HEK293T (cell line): ENCODE data around the gene PXMP2.

Experiments
- ARNT ChIP-seq: fragments of 450-650 bp; IDR thresholded peaks from 2 replicates; pipeline ENCODE4 v1.6.1; 2017; ENCODE audit warnings: mild to moderate bottlenecking
- BHLHE40 ChIP-seq: fragments of 450-650 bp; IDR thresholded peaks from 2 replicates; pipeline ENCODE4 v1.6.1; 2016; ENCODE audit warnings: mild to moderate bottlenecking, moderate library complexity, borderline replicate concordance
- TARDBP ChIP-seq: fragments of 450-650 bp; IDR thresholded peaks from 2 replicates; pipeline ENCODE4 v1.6.1; 2016
- TF ChIP-seq, protein P1 (sequence below): fragments of 450-650 bp; IDR thresholded peaks from 2 replicates; pipeline ENCODE4 v1.6.1; 2016

DNA sequence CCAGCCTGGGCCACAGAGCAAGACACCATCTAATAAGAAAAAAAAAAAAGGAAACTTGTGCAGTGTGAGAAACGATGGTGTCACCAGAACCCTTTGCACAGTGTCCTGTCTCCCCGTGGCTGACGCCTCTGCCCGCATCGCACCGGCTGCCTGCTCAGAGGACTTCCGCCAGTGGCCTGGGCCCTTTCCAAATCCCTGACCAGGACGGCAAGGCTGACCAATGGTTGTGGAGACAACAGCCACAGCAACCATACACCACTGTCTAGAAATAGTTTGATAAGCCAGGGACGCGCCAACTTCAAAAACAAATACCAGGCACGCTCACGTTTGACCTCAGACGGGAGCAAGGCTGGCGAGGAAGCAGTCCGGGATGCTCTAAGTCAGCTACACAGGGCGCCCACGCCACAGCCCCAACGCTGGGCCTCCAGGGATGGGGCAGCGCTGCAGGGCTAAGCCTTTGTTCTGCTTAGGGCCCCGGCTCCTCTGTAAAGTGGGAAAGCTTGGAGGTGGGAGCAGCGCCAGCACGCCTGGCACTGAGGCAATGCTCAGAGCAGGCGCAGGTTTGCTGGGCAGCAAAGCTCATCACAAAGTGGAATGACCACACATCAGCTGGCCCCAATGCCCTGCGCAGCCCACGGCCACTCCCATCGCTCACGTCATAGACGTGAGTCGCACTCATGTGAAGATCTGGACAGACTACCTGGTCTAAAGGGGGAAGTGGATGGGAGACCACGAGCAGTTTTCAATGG lies 35.8 kb downstream of the PXMP2 start:
- TF ChIP-seq, protein P1, sequence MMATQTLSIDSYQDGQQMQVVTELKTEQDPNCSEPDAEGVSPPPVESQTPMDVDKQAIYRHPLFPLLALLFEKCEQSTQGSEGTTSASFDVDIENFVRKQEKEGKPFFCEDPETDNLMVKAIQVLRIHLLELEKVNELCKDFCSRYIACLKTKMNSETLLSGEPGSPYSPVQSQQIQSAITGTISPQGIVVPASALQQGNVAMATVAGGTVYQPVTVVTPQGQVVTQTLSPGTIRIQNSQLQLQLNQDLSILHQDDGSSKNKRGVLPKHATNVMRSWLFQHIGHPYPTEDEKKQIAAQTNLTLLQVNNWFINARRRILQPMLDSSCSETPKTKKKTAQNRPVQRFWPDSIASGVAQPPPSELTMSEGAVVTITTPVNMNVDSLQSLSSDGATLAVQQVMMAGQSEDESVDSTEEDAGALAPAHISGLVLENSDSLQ: no peak
- TF ChIP-seq ARNT: no peak
- TF ChIP-seq BHLHE40: no peak
- TF ChIP-seq TARDBP: no peak
